Mesenchymal stem cell (in vitro differentiated cells and primary cell): ENCODE measurements around the gene PRCC.

Source experiments
- DNase-seq: peaks from one replicate; pipeline ENCODE4 v3.0.0-alpha.2; 2013
- H2AFZ ChIP-seq: one replicate; pipeline ENCODE4 v1.6.1; 2013; ENCODE audit warnings: low read depth, mild to moderate bottlenecking, control low read depth, inconsistent platforms, low read length, moderate library complexity
- H2AK5ac ChIP-seq: 2 replicates; pipeline ENCODE4 v1.6.1; 2013; ENCODE audit warnings: low read length, moderate library complexity, mild to moderate bottlenecking, inconsistent platforms; ENCODE audit not compliant: severe bottlenecking
- H2BK120ac ChIP-seq: one replicate; pipeline ENCODE4 v1.6.1; 2013; ENCODE audit warnings: low read depth, mild to moderate bottlenecking, inconsistent platforms, low read length, moderate library complexity
- H2BK12ac ChIP-seq, 2 experiments: one replicate each; pipeline ENCODE4 v1.6.1; 2013; ENCODE audit warnings: inconsistent platforms in 2 of 2, low read length in 2 of 2, mild to moderate bottlenecking in 2 of 2, moderate library complexity in 2 of 2, control low read depth in 1 of 2
- H2BK15ac ChIP-seq: one replicate; pipeline ENCODE4 v1.6.1; 2013; ENCODE audit warnings: mild to moderate bottlenecking, low read depth, inconsistent platforms; ENCODE audit not compliant: poor library complexity, severe bottlenecking
- H2BK5ac ChIP-seq: 2 replicates; pipeline ENCODE4 v1.6.1; 2013; ENCODE audit warnings: low read depth, mild to moderate bottlenecking, low read length, control low read depth, inconsistent platforms; ENCODE audit not compliant: poor library complexity, severe bottlenecking
- H3K14ac ChIP-seq, 2 experiments: one replicate each; pipeline ENCODE4 v1.6.1; 2013; ENCODE audit warnings: inconsistent platforms in 2 of 2, low read length in 2 of 2, control low read depth in 1 of 2, mild to moderate bottlenecking in 1 of 2, moderate library complexity in 1 of 2
- H3K18ac ChIP-seq, 2 experiments: one replicate each; pipeline ENCODE4 v1.6.1; 2013; ENCODE audit warnings: inconsistent platforms in 2 of 2, low read length in 2 of 2, control low read depth in 1 of 2, low read depth in 1 of 2, mild to moderate bottlenecking in 1 of 2
- H3K23ac ChIP-seq, 2 experiments: one replicate each; pipeline ENCODE4 v1.6.1; 2013; ENCODE audit warnings: inconsistent platforms in 2 of 2, low read length in 2 of 2, mild to moderate bottlenecking in 2 of 2, moderate library complexity in 2 of 2, control low read depth in 1 of 2
- H3K27ac ChIP-seq: 2 replicates; pipeline ENCODE4 v1.5.1; 2013; ENCODE audit warnings: mild to moderate bottlenecking, moderate library complexity, low read length, control low read depth, inconsistent platforms; ENCODE audit not compliant: poor library complexity, severe bottlenecking
- H3K27me3 ChIP-seq, 2 experiments: 2 replicates each; pipeline versions ENCODE4 v1.6.1 to v1.7.0; 2013; ENCODE audit warnings: low read length in 2 of 2, mild to moderate bottlenecking in 2 of 2, moderate library complexity in 2 of 2, control low read depth in 1 of 2, inconsistent platforms in 1 of 2; ENCODE audit not compliant: control insufficient read depth in 1 of 2, insufficient read depth in 1 of 2
- H3K36me3 ChIP-seq, 2 experiments: 2 replicates each; pipeline versions ENCODE4 v1.6.1 to v1.7.0; 2013; ENCODE audit warnings: low read length in 2 of 2, control low read depth in 1 of 2, inconsistent platforms in 1 of 2, low read depth in 1 of 2, mild to moderate bottlenecking in 1 of 2; ENCODE audit not compliant: insufficient read depth in 2 of 2, control insufficient read depth in 1 of 2
- H3K4ac ChIP-seq, 2 experiments: one replicate each; pipeline ENCODE4 v1.6.1; 2013; ENCODE audit warnings: inconsistent platforms in 2 of 2, low read length in 2 of 2, mild to moderate bottlenecking in 2 of 2, moderate library complexity in 2 of 2, control low read depth in 1 of 2, low read depth in 1 of 2
- H3K4me1 ChIP-seq: 2 replicates; pipeline ENCODE4 v1.6.1; 2013; ENCODE audit warnings: low read depth, low read length, control low read depth; ENCODE audit not compliant: control insufficient read depth, insufficient read depth
- H3K4me2 ChIP-seq: 2 replicates; pipeline ENCODE4 v1.6.1; 2013; ENCODE audit warnings: low read length, mild to moderate bottlenecking, inconsistent platforms; ENCODE audit not compliant: poor library complexity, severe bottlenecking
- H3K4me3 ChIP-seq, 2 experiments: 2 replicates each; pipeline versions ENCODE4 v1.5.1 to v1.7.0; 2013; ENCODE audit warnings: low read length in 2 of 2, mild to moderate bottlenecking in 2 of 2, control low read depth in 1 of 2, low read depth in 1 of 2; ENCODE audit not compliant: insufficient read depth in 1 of 2
- H3K79me1 ChIP-seq: replicated peaks from 2 replicates; pipeline ENCODE4 v1.6.1; 2013; ENCODE audit warnings: mild to moderate bottlenecking, control low read depth, low read length, inconsistent platforms; ENCODE audit not compliant: poor library complexity, severe bottlenecking
- H3K9ac ChIP-seq: 2 replicates; pipeline ENCODE4 v1.7.0; 2013; ENCODE audit warnings: mild to moderate bottlenecking, low read length, moderate library complexity
- H3K9me3 ChIP-seq: 2 replicates; pipeline ENCODE4 v1.7.0; 2013; ENCODE audit warnings: mild to moderate bottlenecking, low read length; ENCODE audit not compliant: control insufficient read depth
- H4K8ac ChIP-seq: one replicate; pipeline ENCODE4 v1.6.1; 2013; ENCODE audit warnings: inconsistent platforms, mild to moderate bottlenecking, low read length, moderate library complexity
- H4K91ac ChIP-seq: one replicate; pipeline ENCODE4 v1.6.1; 2013; ENCODE audit warnings: mild to moderate bottlenecking, low read length, inconsistent platforms
- WGBS: methylation state at CpG from one replicate; pipeline ENCODE4 v1.1.7; 2013; ENCODE audit warnings: mixed read lengths; 5-methylcytosine and 5-hydroxymethylcytosine counted together

Gene PRCC

GRCh38 chr1:156809711-156810366 is 42.5 kb downstream of the PRCC start:
- 85% methylated on average over 7 of the region's 7 CpGs for WGBS
- H3K18ac ChIP-seq = no peak overlapping the region
- H3K9ac ChIP-seq = no peak overlapping the region
- no peak overlapping the region for H3K4ac ChIP-seq
- H3K23ac ChIP-seq = no peak overlapping the region
- H3K4me2 ChIP-seq = no peak overlapping the region
- H2AFZ ChIP-seq = no peak overlapping the region
- H3K36me3 ChIP-seq = peaks cover 0 to 4% of the 10 kb centered on the region in 2 experiments
- peaks cover 14% of the 10 kb centered on the region for H3K4me1 ChIP-seq
- H2BK120ac ChIP-seq = no peak overlapping the region
- H3K27ac ChIP-seq = no peak overlapping the region
- H2BK15ac ChIP-seq = no peak overlapping the region
- H3K4me3 ChIP-seq = no peak overlapping the region
- H2AK5ac ChIP-seq = no peak overlapping the region
- no peak for DNase-seq
- peaks cover 12 to 17% of the 10 kb centered on the region in 2 experiments for H3K27me3 ChIP-seq
- no peaks in the 10 kb centered on the region for H3K79me1 ChIP-seq
- H2BK5ac ChIP-seq = no peak overlapping the region
- H4K91ac ChIP-seq = no peak overlapping the region
- H2BK12ac ChIP-seq = no peak overlapping the region
- H3K14ac ChIP-seq = no peak overlapping the region
- H4K8ac ChIP-seq = no peak overlapping the region
- no peaks in the 10 kb centered on the region for H3K9me3 ChIP-seq

- no peak overlapping the region for H2BK15ac ChIP-seq
- WGBS = 74% methylated on average over 4 of the region's 4 CpGs
- H3K4me2 ChIP-seq = no peak overlapping the region
- H3K23ac ChIP-seq = no peak overlapping the region
- H4K8ac ChIP-seq = no peak overlapping the region
- H3K9ac ChIP-seq = no peak overlapping the region
- no peak overlapping the region for H3K4ac ChIP-seq
- no peak overlapping the region for H3K4me3 ChIP-seq
- DNase-seq = no peak
- no peak overlapping the region for H2BK120ac ChIP-seq
- H3K36me3 ChIP-seq = peaks cover 0 to 4% of the 10 kb centered on the region in 2 experiments
- no peak overlapping the region for H3K14ac ChIP-seq
- peaks cover 18% of the 10 kb centered on the region for H3K4me1 ChIP-seq
- no peaks in the 10 kb centered on the region for H3K79me1 ChIP-seq
- H3K9me3 ChIP-seq = no peaks in the 10 kb centered on the region
- H2AK5ac ChIP-seq = no peak overlapping the region
- peaks cover 12 to 23% of the 10 kb centered on the region in 2 experiments for H3K27me3 ChIP-seq
- H3K18ac ChIP-seq = no peak overlapping the region
- H2AFZ ChIP-seq = no peak overlapping the region
- no peak overlapping the region for H2BK12ac ChIP-seq
- H4K91ac ChIP-seq = no peak overlapping the region
- H3K27ac ChIP-seq = no peak overlapping the region
- no peak overlapping the region for H2BK5ac ChIP-seq
Measured at GRCh38 chr1:156811168-156811567, 43.8 kb downstream of the PRCC start.

- Histone ChIP-seq H3K9me3 (no peaks in the 10 kb centered on the region), H3K27ac (no peak overlapping the region), H2AK5ac (no peak overlapping the region), H3K4ac (no peak overlapping the region), H2AFZ (no peak overlapping the region), H3K79me1 (no peaks in the 10 kb centered on the region), H4K91ac (no peak overlapping the region), H2BK15ac (no peak overlapping the region), H3K9ac (no peak overlapping the region), H2BK120ac (no peak overlapping the region), H3K36me3 (peaks cover 0 to 4% of the 10 kb centered on the region in 2 experiments), H3K14ac (no peak overlapping the region), H4K8ac (no peak overlapping the region), H3K4me2 (no peak overlapping the region), H3K4me3 (no peak overlapping the region), H3K23ac (no peak overlapping the region), H3K4me1 (peaks cover 20% of the 10 kb centered on the region), H2BK12ac (no peak overlapping the region), H2BK5ac (no peak overlapping the region), H3K18ac (no peak overlapping the region), H3K27me3 (peaks cover 12 to 30% of the 10 kb centered on the region in 2 experiments)
- no peak for DNase-seq
- 97% methylated on average over 10 of the region's 10 CpGs for WGBS
Measured at GRCh38 chr1:156812293-156812990, 45.1 kb downstream of the PRCC start.

GRCh38 chr1:156813298-156813697 is 46.0 kb downstream of the PRCC start:
- Histone ChIP-seq H3K4me3 (peak overlapping the region in 1 of 2 experiments; percentile 65), H3K4me2 (no peak overlapping the region), H4K91ac (no peak overlapping the region), H2BK5ac (no peak overlapping the region), H3K14ac (no peak overlapping the region), H3K27ac (no peak overlapping the region), H3K23ac (no peak overlapping the region), H2BK15ac (no peak overlapping the region), H3K18ac (peak overlapping the region in 1 of 2 experiments; percentile 77), H3K4me1 (peaks cover 20% of the 10 kb centered on the region), H3K79me1 (no peaks in the 10 kb centered on the region), H3K27me3 (peaks cover 12 to 30% of the 10 kb centered on the region in 2 experiments), H3K36me3 (peaks cover 0 to 2% of the 10 kb centered on the region in 2 experiments), H3K9me3 (no peaks in the 10 kb centered on the region), H4K8ac (peak overlapping the region; percentile 54), H2AK5ac (no peak overlapping the region), H3K9ac (peak overlapping the region; percentile 65), H2BK120ac (no peak overlapping the region), H2AFZ (no peak overlapping the region), H2BK12ac (peak overlapping the region in 1 of 2 experiments; percentile 93), H3K4ac (peak overlapping the region in 1 of 2 experiments; percentile 42)
- 56% methylated on average over 9 of the region's 10 CpGs for WGBS
- no peak for DNase-seq
